Skeletal muscle cell (primary cell): ENCODE data around the gene TAS2R8.

ENCODE experiments used
- DNase-seq: peaks from one replicate; pipeline ENCODE4 v3.0.0-alpha.2; 2010; ENCODE audit warnings: low read depth
- H3K4me3 ChIP-seq: 2 replicates; pipeline ENCODE4 v1.5.1; 2011; ENCODE audit warnings: low read depth, mild to moderate bottlenecking, control low read depth, low read length, moderate library complexity

The TAS2R8 gene

GRCh38 chr12:10759657-10760056, 47.4 kb downstream of the TAS2R8 start:
- no peak for DNase-seq
- H3K4me3 ChIP-seq, result no peak overlapping the region

DNA sequence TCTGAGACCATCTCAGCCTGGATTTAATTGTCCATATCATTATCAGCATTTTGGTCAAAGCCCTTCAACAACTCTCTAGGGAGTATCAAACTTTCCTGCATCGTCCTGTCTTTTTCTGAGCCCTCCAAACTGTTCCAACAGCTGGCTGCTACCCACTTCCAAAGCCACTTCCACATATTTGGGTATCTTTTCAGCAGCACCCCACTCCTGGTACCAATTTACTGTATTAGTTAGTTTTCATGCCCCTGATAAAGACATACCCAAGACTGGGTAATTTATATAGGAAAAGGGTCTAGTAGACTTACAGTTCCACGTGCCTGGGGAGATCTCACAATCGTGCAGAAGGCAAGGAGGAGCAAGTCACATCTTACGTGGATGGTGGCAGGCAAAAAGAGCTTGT, 50.9 kb downstream of the TAS2R8 start:
- no peak for DNase-seq
- no peak overlapping the region for H3K4me3 ChIP-seq
